ENCODE results near the gene GPAT3.
"Not testable (repeated sequence)": the region's sequence is repeated elsewhere in the genome, so short reads cannot be mapped to it uniquely, and the experiment has no call there.

GPAT3 gene

GRCh38 chr4:83604321-83604720 is 68.4 kb downstream of the GPAT3 start:
- no peak for DNase-seq (ENCODE audit: low read depth)

- DNase-seq (ENCODE audit: low read depth), result no peak
Observed at GRCh38 chr4:83605210-83605609, 69.3 kb downstream of the GPAT3 start.

DNA sequence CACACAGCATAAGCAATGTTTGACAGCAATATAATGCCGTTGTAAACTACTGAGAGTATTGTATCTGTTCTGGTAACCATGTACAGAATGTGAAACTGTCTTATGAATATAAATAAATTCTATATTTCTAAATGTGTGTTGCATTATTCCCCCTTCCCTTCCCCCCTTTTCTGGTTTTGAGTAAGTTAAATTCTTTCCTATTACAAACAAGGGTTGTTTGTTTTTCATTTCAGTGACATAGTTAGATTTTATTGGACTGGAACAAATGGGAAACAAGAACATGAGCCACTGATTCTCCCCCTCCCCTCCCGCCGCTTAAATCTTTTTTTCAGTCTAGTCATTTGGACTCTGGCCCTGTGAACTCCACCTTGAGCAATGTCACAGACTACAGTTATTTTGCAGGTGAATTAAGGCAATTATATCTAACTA is 69.8 kb downstream of the GPAT3 start:
- no peak for DNase-seq (ENCODE audit: low read depth)

GRCh38 chr4:83606460-83606859 is 70.6 kb downstream of the GPAT3 start:
- no peak for DNase-seq (ENCODE audit: low read depth)

GRCh38 chr4:83606898-83607297 is 71.0 kb downstream of the GPAT3 start:
- no peak for DNase-seq (ENCODE audit: low read depth)

GRCh38 chr4:83609365-83609764 is 73.5 kb downstream of the GPAT3 start:
- no peak for DNase-seq (ENCODE audit: low read depth)

DNA sequence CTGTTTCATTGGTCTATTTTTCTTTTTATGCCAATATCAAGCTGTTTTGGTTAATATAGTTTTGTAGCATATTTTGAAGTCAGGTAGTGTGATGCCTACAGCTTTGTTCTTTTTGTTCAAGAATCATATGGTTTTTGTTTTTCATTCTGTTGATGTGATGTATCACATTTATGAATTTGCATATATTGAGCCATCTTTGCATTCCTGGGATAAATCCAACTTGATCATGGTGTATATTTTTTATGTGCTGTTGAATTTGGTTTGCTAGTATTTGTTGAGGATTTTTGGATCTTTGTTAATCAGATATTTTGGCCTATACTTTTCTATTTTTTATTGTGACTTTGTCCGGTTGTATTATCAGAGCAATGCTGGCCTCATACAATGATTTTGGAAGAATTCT is 74.8 kb downstream of the GPAT3 start:
- DNase-seq (ENCODE audit: low read depth), result no peak

DNA sequence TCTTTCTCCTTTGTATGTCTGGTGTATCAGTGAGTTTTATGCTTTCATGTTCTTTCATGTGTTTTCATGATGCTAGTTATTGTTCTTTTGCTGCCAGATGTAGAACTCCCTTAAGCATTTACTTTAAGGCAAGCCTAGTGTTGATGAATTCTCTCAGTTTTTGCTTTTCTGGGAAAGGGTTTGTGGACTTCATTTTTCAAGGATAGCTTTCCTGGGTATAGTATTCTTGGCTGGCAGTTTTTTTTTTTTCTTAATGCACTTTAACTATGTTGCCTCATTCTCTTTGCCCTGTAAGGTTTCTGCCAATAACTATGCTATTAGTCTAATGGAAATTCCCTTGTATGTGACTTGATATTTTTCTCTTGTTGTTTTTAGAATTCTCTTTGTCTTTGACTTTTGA is 77.1 kb downstream of the GPAT3 start:
- no peak for DNase-seq (ENCODE audit: low read depth)

DNA sequence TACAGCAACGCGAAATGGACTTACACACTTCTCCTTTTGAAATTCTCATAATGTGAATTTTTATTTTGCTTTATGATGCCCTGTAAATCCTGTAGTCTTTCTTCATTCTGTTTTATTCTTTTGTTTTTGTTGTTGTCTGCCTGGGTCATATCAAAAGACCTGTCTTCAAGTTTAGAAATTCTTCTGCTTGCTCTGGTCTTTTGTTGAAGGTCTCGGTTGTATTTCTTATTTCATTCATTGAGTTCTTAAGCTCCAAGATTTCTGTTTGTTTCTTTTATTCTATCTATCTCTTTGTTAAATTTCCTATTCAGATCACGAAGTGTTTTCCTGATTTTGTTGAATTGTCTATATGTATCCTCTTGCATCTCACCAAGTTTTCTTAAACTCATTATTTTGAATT is 78.1 kb downstream of the GPAT3 start:
- DNase-seq (ENCODE audit: low read depth), result no peak

DNA sequence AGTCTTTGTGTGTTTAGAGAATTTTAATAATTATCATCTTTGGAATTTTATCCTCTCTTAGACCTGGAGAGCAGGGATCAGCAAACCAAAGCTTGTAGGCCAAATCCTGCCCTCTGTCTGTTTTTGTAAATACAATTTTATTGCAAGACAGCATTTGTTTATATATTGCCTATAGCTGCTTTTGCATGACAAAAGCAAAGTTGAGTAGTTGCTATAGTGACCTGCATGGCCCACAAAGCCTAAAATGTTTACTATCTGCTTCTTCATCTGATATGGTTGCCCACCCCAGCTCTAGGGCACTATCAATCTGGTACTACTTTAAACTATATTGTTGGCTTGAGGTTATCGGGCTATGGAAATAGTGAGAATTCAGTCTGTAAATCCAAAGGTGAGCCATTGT is 80.3 kb downstream of the GPAT3 start:
- no peak for DNase-seq (ENCODE audit: low read depth)

DNA sequence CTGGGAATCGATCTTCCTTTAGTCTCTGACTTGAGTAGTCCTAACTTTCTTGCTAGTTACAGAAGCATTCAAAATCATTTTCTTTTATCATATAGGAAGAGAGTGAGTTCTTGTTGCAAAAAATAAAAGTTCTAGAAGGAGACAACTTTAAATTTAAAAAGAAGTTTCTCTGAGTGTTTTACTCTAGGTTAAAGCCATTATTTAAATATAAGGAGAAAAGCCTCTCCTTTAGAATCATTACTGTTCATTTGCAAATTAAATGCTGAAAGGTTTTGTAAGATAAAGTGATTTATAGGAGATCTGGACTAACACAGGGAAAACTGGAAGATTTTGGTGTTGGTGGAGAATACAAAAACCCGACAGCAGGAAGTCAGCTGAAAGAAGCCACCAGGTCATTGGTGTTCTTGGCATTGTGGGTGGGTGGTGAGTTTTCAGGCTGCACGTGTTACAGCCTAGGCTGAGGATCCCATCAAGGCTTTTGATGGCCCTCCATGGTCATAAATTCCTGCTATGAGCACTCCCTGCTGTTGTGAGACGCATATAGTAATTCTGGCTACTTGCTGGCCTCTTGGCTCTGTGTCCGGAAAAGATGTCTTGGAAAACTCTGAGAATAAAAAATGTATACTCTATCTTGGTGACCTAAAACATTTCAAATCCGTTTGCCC is 81.6 kb downstream of the GPAT3 start:
- no peak for DNase-seq (ENCODE audit: low read depth)

- peak; percentile 81 for DNase-seq (ENCODE audit: low read depth)
Observed at GRCh38 chr4:83618431-83618830, 82.5 kb downstream of the GPAT3 start.

- DNase-seq (ENCODE audit: low read depth), result peak; percentile 35
Observed at GRCh38 chr4:83618991-83619645, 83.2 kb downstream of the GPAT3 start.

GRCh38 chr4:83622127-83622526 is 86.2 kb downstream of the GPAT3 start:
- DNase-seq (ENCODE audit: low read depth), result not testable (repeated sequence)

DNA sequence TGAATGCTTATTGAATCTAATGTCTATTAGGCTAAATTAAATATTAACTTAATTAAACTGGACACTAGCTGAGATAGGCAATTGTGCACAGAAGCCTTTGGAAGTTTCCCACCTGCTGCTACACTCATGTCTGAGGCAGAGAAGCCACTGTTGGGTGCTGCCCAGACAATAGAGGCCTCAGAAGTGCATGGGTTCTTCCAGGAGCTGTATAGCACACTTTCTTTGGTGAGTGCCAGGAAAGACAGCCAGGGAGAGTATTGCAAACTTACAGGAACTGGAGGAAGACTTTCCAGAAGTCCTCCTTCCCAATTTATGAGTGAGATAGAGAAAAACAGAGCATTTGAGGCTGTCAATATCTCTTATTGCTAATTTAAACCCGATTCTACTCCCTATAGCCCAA is 89.9 kb downstream of the GPAT3 start:
- DNase-seq (ENCODE audit: low read depth), result no peak

- no peak for DNase-seq (ENCODE audit: low read depth)
Observed at GRCh38 chr4:83626245-83626836, 90.4 kb downstream of the GPAT3 start.

DNA sequence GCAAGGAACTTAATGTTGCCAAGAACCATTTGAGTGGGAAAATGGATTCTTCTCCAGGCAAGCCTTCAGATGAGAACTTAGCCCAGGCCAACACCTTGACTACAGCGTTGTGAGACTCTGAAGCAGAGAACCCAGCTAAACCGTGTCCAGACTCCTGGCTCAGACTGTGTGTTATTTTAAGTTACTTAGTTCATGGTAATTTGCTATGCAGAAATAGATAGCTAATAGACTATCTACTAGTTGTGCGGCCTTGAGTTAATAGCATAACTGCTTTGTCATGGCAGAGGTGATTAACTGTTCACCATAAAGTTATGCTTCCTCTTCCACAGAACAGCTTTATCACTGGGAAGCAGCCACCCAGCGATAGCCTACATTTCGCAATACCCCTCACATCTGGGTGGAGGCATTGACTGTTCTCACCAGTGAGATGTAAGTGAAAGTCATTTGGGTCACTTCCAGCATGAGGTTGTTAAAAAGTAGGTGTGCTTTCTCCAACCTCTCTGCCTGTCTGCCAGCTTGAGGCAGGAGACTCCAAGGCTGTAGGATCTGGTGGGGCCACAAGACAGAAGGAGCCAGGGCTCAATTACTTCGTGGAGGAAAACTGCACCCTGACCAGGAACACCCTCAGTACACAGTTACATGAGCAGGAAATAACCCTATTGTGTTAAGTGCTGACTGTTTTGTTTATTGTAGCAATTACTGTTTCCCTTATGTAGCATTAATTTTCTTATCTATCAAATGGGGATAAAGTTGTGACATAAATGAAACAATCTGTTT is 94.2 kb downstream of the GPAT3 start:
- peak; percentile 39 for DNase-seq (ENCODE audit: low read depth)

- peak; percentile 35 for DNase-seq (ENCODE audit: low read depth)
Observed at GRCh38 chr4:83631066-83631465, 95.2 kb downstream of the GPAT3 start.

GRCh38 chr4:83636930-83637329 is 101.0 kb downstream of the GPAT3 start:
- no peak for DNase-seq (ENCODE audit: low read depth)

DNA sequence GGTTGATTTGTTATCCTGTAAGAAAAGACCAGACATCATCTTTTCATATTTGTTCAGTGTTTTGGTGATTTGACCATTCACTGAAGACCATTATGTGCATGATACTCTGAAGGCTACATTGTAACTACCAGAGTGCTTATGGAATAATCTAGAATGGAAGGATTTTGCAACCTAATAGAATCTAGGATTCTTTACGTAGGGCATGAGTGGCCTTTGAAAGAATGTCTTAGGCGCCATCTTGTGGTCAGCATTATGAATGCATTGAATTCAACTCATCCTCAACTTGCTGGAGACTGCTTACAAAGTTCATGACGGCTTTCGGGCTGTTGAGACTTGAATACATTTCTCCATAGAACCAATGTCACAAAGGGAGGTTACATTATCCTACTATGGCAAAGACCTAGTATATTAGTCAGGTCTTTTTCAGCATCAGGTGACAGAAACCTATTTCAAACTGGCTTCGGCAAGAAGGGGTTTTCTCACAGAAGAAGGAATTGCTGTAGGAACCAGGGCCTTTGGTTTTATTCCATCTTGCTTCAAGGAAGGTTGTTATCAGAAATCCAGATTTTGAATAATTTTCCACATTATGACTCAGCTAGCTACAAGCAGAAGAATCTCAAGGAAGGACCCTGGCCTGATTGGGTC is 104.1 kb downstream of the GPAT3 start:
- DNase-seq (ENCODE audit: low read depth), result peak; percentile 77

DNA sequence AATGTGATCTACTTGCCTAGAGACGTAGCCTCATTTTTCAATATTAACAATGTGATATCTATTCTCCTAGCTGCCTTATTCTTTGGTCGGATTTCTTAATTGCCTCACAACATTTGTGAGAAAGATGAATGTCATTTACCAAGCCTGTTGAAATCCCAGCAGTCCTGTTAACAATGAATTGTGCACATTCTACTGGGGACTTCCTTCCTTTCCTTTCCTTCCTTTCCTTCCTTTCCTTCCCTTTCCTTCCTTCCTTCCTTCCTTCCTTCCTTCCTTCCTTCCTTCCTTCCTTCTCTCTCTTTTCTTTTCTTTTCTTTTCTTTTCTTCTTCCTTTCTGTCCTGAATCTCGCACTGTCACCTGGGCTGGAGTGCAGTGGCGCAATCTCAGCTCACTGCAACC is 107.1 kb downstream of the GPAT3 start:
- DNase-seq (ENCODE audit: low read depth), result no peak

All from EH (cell line).